Activated CD4-positive, alpha-beta T cell treated with anti-CD3 and anti-CD28 coated beads for 24 hours (primary cell): Measurements from ENCODE around the gene GSTP1.
"Not testable (repeated sequence)": the region's sequence is repeated elsewhere in the genome, so short reads cannot be mapped to it uniquely, and the experiment has no call there.

Experiments
- DNase-seq, 2 donors: peaks; one replicate each; pipeline ENCODE4 v3.0.0-alpha.2; 2020; ENCODE audit warnings: low read depth in 2 of 2

The GSTP1 gene

DNA sequence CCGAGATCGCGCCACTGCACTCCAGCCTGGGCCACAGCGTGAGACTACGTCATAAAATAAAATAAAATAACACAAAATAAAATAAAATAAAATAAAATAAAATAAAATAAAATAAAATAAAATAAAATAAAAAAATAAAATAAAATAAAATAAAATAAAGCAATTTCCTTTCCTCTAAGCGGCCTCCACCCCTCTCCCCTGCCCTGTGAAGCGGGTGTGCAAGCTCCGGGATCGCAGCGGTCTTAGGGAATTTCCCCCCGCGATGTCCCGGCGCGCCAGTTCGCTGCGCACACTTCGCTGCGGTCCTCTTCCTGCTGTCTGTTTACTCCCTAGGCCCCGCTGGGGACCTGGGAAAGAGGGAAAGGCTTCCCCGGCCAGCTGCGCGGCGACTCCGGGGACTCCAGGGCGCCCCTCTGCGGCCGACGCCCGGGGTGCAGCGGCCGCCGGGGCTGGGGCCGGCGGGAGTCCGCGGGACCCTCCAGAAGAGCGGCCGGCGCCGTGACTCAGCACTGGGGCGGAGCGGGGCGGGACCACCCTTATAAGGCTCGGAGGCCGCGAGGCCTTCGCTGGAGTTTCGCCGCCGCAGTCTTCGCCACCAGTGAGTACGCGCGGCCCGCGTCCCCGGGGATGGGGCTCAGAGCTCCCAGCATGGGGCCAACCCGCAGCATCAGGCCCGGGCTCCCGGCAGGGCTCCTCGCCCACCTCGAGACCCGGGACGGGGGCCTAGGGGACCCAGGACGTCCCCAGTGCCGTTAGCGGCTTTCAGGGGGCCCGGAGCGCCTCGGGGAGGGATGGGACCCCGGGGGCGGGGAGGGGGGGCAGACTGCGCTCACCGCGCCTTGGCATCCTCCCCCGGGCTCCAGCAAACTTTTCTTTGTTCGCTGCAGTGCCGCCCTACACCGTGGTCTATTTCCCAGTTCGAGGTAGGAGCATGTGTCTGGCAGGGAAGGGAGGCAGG, at the start of gene GSTP1:
Gene GSTP1, plus strand, starts transcription at position 566 of the 958 bp plus-strand sequence. Its CDS starts 32 bp downstream, at position 598.
- DNase-seq, result peak; percentile 65 to 79

DNA sequence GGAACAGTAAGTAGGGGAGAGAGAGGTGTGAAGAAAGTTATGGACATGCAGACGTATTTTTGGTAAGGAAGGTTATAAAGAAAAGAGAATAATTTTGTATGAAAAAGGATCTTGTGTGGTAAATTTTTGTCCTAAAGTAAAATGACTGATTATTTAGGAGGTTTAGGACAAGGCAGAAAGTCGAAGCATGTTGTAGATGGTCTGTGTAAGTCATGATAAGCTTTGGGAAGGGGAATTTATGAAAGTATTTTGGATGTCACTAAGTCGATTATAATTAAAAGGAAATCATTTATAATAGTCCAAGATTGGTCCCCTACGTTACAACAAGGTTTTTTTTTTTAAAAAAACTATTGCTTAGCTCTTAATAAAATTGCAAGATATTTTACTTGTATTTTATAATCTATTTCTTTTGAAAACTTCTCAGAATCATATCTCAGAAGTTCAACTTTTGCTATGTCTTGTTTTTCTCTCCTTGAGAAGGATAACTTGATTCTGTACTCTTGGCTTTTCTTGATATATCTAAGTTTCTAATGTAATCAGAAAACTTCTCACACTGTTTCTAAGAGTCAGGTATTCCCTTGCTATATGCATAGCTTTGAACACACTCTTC, 49.4 kb upstream of the GSTP1 start:
- no peak for DNase-seq

DNA sequence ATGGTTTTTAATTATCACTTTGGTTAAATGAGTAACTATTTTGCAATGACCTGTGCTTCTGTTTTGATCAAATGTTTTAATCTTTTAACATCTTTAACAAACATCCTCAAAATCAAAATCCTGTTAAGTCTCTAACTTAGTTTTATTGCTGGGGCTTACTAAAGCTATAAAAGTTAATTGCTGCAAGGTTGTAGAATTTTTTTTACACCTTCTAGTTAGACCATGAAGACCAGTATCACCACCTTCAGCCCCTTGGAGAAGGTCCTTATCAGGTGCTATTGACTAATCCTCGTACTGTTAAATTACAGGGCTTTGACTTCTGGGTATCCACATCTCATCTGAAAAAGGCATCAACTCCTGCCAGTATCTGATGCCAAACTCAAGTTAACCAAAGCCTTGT, 48.1 kb upstream of the GSTP1 start:
- no peak for DNase-seq

DNA sequence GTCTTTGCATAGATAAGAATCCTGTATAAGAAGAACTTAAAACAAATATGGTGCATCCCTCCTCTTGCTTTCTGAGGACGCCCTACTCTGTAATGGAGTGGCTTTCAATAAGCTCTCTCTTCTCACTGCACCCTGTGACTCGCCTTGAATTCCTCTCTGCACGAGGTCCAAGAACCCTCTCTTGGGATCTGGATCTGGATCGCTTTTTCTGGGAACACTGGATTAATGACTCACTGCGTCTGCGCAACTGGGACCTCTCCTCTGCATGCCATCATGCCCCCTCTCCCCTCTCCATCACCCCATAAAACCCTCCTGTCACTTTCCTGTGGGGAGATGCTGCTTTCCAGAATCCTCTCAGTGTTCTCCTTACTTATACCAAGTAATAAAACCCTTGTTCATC, 45.3 kb upstream of the GSTP1 start:
- no peak for DNase-seq

DNA sequence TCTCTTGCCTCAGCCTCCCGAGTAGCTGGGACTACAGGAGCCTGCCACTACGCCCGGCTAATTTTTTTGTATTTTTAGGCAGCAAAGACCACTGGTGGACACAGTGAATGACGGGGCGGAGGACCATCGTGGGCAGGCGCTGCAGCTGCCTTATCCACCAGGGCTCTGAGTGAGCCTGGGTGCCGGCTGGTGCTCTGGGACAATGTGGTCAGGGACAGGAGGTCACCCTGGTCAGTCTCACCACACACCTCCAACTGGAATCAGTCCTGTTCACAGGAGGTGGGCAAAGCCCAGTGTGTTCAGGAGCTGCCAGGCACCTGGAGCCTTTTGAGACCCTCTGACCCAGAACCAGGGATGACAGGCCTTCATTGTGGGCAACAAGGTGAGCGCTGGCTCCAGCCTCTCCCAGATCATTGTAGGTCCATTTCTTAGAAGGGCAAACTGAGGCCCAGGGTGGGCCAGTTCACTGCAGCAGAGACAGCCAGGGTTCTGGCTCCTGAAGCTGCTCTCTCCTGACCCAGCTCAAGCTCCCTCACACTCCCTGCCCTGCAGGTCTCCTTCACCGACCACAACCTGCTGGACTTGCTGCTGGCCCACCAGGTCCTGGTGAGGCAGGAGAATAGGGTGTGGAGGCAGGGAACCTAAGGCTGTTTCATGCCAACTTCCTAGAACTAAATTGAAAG, 44.6 kb upstream of the GSTP1 start:
- no peak for DNase-seq

DNA sequence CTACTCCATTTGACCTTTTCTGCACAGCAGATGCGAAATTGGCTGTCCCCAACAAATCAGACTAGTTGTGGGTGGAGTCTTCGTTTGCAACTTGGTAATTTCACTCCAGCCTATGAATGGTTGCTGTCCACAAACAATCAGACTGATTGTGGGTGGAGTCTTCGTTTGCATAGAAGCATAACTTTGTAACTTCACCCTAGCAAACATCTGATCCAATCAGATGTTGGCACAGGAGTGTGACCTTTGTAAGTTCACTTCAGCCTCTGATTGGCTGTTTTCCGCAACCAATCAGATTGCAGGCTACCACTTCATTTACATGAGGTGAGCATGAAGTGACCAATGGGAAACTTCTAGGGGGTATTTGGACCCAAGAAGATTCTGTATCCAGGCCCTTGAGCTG, 44.1 kb upstream of the GSTP1 start:
- no peak for DNase-seq

DNA sequence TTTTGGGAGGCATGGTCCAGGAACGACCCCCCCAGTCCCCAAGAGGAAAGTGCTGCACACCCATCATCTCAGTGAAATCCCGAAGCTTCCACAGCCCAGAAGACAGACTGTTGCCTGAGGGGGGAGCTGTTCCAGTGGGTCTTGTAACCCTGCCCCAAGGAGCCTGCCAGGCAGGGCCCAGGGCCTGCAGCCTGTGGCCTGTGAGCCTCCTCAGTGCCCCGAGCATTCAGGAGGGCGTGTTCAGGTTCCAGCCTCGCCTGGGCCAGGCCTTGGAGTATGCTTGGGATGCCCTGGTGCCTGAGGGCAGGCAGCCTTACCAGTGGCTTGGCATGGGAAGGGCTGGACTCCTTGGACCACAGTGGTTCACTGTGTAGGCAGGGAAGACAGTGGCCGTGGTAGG, 42.4 kb upstream of the GSTP1 start:
- no peak for DNase-seq

DNA sequence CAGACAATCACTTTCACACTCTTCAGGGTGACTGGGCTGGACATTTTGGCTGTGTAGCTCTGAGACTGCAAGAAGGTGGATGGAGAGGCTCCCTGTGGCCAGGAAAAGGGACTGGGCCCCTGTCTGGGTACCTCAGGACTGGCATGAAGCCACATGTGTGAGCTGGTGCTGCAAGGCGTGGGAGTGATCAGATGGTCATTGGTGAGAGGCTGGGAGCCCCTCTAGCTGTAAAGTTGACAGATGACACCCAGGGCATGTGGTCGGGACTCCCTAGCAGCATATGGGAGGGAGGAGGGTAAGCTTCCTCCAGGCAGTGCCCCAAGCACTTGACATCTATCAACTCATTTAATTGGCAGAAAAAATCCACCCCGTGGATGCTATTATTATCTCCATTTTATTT, 41.4 kb upstream of the GSTP1 start:
- DNase-seq, result no peak

DNA sequence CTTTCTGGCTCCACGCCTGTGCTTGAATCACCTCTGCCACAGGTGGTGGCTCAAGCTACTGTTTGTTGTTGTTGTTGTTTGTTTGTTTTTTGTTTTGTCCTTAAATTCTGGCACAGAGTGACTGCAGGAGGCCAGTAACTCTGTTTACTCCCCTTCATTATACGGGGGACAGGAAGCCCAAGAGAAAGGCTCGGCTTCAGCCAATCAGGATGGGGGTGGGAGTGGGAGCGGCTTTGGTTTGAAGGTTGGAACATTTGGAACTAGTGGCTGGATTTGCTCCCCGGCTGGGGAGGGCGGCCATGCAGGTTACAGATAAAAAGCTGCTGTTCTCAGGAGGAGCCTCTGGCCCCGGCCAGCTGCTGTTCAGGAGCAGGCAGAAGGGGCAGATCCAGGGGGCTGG, 40.6 kb upstream of the GSTP1 start:
- DNase-seq, result no peak

DNA sequence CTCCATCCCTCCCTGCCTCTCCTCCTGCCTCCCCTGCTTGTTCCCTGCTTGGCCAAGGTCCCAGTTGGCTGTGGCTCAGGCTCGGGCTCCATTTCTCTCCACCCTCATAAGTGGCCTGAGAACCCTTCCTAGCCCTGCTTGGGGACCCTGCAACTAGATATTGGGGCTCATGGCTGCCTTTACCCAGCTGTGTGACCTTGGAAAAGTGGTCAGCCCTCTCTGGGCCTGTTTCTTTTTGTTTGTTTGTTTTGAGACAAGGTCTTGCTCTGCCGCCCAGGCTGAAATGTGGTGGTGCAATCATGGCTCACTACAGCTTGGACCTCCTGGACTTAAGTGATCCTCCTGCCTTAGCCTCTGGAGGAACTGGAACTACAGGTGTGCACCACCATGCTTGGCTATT, 40.0 kb upstream of the GSTP1 start:
- no peak for DNase-seq

DNA sequence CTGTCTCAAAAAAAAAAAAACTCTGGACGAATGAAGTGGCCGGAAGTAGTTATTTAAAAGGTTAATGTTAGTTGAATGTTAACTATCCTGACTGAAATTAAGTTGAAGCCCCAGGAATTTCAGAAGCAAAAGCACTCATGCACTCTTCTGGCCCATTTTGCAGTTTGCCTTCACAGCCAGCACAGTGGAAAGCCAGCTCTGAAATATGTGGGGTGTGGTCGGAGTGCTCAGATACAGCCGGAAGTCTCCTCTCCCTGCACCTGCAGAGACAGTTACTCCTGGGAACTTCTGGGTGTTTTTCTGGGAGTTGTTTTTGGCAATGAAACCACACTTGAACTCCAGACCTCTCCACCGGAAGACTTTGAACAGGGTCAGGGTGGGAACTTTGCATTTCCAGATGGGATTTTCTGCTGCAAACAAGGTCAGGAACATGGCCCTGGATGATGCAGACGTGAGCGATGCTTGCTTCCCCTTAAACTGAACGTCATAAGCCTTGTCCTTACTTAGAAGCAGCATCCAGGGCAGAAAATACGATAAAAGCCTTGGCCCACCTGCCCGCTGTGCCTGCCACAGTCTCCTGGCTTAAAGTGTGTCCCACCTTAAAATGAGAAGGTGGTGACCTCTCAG, 38.9 kb upstream of the GSTP1 start:
- no peak for DNase-seq

DNA sequence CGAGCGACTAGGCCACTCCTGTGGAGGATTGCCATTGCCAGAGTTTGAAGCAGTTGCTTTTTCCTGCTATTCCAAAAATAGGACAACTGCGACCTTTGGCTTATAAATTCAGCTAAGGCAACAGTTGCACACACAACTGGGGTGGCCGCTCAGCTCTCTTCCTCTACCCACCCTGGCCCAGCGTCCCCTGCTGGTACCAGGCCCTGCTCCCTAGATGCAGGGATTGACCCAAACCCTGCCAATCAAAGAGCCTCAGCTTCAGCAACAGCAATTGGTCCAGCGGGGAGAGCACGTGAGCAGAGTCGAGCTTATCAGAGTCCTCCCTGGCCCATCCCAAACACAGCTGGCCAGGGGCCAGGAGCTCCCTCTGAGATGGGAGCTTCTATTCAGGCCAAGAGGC, 38.3 kb upstream of the GSTP1 start:
- no peak for DNase-seq

DNA sequence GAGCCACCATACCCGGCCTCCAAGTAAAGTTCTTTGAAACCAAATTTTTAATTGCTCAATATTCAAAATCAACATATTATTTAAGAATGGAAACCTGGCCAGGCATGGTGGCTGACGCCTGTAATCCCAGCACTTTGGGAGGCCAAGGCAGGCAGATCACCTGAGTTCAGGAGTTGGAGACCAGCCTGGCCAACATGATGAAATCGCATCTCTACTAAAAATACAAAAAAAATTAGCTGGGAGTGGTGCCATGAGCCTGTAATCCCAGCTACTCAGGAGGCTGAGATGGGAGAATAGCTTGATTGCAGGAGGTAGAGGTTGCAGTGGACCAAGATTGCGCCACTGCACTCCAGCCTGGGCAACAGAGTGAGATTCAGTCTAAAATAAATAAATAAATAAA, 35.5 kb upstream of the GSTP1 start:
- DNase-seq, result not testable (repeated sequence)

DNA sequence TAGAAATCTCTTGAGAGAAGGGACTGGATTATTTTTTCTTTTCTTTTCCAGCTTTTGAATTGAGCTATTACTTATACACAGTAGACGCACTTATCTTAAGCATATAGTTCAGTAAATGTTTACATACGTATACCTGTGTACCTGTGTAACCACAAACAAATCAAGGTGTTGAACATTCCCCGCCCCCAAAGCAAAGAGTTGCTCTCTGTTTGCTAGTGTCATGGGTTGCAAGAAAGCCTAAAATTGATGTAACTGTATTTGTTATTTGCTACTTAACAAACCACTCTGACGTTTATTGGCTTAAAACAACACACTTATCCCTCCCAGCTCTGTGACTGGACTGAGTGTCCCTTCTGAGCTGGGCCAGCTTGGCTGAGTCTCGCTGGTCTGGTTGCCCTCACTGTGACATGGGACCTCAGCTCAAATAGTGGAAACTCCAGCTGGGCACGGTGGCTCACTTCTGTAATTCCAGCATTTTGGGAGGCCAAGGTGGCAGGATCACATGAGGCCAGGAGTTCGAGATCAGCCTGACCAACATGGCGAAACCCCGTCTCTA, 35.0 kb upstream of the GSTP1 start:
- DNase-seq, result no peak

DNA sequence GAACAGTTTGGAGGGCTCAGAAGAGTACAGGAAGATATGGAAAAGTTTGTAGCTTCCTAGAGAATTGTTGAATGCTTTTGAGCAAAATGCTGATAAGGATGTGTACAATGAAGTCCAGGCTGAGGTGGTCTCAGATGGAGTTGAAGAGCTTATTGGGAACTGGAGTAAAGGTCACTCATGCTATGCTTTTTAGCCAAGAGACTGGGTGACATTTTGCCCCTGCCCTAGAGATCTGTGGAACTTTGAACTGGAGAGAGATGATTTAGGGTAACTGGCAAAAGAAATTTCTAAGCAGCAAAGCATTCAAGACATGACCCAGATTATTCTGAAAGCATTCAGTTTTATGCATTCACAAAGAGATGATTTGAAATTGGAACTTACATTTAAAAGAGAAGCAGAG, 32.5 kb upstream of the GSTP1 start:
- DNase-seq, result no peak

DNA sequence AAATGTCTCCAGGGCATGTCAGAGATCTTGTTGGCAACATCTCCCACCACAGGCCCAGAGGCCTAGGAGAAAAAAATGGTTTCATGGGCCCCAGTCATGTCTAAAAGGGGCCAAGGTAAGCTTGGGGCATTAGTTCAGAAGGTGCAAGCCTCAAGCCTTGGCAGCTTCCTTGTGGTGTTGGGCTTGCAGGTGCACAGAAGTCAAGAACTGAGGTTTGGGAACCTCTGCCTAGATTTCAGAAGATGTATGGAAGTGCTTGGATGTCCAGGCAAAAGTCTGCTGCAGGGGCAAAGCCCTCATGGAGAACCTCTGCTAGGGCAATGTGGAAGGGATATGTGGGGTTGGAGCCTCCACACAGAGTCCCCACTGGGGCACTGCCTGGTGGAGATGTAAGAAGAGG, 31.9 kb upstream of the GSTP1 start:
- not testable (repeated sequence) for DNase-seq

DNA sequence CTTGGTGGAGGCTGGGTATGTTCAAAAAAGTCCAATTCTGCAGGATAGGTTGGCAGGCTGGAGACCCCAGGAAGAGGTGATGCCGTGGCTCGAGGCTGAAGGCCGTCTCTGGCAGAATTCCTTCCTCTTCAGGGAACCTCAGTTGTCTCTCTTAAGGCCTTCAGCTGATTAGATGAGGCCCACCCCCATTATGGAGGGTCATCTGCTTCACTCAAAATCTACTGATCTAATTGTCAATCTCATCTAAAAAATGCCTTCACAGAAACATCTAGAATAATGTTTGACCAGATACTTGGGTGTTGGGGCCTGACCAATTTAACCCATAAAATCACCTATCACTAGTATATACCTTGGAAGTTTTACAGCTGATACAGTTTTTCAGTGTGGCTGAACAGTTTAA, 27.4 kb upstream of the GSTP1 start:
- DNase-seq, result no peak

DNA sequence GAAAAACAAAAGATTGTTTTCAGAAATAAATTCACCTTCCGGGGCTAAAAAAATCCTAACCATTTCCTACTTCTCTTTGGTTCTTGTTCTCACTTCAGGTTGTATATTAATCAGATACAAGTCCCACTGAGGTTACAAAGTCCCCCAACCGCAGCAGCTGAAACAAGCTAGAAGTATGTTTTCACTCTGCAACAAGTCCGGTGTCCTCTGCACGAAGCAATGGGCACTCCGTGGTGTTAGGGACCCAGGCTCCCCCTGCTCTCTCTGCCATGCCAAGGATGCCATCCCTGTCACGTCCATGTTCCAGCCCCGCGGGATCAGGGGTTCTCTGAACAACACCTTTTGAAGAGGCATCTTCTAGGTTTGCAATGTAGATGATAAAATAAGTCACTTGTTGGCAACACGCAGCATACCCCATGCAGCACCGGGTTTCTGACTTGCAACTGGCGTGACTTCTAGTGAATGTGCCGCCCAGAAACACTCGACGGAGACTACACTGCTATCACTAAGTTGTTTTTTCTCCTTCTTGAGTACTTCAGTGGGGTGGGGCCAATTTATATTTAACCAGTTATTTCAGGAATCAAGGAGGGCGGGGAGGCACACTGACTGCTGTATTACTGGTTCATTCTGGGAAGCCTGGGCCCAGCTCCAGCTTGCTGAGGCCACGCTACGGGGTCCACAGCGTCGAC, 25.4 kb upstream of the GSTP1 start:
- no peak for DNase-seq

DNA sequence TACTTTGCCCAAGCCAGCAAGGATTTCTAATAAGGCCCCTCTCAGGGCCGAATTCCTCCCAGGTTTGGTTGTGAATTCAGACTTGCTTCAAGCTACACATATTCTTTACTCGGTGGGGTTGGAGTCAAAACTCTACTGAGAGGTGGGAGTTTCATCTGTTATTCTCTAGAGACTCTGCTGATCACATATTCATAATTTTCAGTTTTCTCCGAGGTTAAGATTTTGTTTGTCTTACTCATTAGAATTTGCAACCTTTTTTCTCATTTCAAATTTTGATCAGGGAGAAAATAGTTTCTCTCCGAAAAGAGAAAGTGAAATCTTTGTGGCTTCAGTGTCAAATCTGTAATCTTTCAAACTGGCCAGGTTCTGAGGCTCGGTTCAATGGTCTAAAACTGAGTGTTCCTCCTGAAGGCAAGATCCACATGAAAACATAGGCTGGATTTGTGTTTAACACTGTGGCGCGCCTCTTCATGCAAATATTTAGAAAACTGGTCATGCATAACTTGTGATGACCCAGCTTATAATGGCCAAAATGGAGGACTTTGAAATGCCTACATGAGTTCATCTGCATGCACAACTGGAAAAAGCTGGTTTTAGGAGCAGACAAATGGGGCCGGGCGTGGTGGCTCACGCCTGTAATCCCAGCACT, 21.5 kb upstream of the GSTP1 start:
- no peak for DNase-seq

DNA sequence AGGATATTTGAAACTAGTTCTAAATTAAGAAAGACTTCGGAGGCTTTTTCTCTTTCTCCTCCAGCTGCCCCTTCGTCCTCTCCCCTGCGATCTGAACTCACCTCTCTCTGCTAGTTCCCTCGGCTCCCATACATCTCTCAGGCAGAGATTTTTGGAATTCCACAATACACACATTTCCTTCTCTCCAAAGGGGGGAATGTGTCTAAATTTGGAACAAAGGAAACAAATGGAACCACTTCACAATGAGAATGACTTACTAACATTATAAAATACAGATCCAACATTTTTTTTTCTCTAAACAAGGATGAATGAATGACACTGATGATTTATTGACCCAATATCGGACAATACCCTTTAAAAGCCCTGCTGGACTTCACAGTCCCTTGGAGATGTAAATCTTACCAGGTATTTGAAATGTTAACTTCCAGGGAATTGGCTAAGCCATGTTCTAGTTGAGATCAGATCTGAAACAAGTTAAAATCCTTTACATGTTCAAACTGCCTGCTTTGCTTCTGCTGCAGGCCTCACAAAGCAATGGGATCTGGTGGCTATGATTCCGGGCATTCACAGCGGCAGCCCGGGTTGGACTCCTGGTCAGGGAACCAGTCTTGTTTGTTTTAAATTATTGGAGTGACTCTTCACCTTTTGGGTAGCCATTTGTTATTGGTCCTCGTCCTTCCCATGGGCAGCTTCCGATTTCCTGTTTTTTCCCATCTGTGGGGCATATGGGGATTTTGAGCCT, 20.5 kb upstream of the GSTP1 start:
- DNase-seq, result no peak
